ENCODE data around the gene CRK.
"Not testable (repeated sequence)": the region's sequence is repeated elsewhere in the genome, so short reads cannot be mapped to it uniquely, and the experiment has no call there.

The CRK gene

DNA sequence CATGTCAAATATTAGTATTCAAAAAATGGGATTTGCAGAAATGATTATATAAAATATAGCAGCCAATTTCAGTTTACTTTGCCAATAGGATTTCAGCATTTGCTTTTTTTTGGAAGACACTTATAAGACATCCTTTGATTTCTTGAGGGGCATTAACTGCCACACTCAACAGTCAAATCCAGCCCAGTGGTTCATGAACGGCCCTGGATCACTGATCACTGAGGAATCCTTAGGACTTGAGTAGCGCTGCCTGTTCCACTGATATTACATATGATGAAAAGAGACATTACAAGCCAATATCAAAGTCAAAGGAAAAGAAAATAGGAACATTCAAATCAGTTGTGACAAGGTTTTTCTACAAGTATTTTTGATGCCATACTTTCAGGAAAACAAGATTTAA lies 35.1 kb downstream of the CRK start:
- no peak for DNase-seq

DNA sequence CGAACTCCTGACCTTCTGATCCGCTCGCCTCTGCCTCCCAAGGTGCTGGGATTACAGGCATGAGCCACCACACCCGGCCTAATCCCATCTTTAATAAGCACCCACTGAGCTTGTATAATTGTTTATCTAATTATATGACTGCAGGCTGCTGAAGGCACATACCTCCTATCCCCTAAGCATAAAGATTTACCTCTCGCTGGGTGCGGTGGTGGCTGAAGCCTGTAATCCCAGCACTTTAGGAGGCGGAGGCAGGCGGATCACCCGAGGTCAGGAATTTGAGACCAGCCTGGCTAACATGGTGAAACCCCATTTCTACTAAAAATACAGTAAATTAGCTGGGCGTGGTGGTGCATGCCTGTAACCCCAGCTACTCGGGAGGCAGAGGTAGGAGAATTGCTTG lies 35.9 kb downstream of the CRK start:
- no peak for DNase-seq

DNA sequence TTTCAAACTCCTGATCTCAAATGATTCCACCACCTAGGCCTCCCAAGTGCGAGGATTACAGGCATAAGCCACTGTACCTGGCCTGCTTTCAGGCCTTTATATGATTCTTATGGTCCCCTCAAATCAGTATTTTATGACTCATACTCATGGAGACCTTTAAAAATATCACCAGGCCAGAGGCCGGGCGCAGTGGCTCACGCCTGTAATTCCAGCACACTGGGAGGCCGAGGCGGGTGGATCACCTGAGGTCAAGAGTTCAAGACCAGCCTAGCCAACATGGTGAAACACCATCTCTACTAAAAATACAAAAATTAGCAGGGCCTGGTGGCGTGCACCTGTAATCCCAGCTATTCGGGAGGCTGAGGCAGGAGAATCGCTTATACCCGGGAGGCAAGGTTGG lies 37.6 kb downstream of the CRK start:
- DNase-seq, result not testable (repeated sequence)

DNA sequence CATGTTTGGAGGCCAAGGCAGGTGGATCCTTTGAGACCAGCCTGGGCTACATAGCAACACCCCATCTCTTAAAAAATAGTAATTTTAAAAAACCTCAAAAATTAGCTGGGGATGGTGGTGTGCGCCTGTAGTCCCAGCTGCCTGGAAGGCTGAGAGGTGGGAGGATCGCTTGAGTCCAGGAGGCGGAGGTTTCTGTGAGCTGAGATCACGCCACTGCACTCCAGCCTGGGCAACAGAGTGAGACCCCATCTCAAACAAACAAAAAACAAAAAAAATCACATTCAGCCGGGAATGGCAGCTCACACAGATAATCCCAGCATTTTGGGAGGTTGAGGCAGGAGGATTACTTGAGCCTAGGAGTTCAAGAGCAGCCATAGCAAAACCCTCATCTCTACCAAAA lies 39.6 kb downstream of the CRK start:
- no peak for DNase-seq

DNA sequence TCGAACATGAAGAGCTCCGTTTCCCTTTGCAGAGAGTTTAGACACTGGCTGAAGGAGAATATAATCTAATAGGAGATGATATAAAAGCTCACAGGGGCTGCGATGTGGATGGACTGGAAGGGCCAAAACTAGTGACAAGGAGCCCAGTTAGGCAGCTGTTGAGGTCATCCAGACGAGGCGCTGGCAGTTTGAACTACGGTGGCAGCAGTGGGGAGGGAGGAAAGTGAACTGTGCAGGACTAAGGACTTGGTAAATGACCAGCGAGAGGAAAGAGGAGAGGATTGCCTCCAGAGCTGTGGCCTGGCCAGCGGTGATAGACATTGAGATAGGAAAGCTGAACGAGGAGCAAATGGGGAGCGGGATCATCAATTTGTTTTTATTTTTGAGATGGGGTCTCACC lies 41.4 kb downstream of the CRK start:
- DNase-seq, result no peak

DNA sequence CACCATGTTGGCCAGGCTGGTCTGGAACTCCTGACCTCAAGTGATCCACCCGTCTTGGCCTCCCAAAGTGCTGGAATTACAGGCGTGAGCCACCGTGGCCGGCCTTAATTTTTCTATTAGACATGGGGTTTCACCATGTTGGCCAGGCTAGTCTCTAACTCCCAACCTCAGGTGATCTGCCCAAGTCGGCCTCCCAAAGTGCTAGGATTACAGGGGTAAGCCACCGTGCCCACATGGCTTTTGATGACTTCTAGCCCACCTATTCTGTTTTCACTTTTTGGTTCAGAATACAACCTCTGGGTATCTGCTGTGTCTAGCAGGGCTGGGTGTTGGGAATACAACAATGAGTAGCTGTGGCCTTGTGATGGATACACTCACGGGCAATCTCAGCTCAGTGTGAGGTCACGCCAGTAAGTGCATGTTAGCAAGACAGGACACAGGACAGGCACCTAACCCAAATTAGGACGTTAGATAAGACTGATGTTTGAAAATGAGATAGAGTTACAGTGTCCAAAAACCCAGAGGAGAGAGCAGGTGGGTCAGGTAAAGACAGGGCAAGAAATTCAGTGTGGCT lies 41.9 kb downstream of the CRK start:
- no peak for DNase-seq

DNA sequence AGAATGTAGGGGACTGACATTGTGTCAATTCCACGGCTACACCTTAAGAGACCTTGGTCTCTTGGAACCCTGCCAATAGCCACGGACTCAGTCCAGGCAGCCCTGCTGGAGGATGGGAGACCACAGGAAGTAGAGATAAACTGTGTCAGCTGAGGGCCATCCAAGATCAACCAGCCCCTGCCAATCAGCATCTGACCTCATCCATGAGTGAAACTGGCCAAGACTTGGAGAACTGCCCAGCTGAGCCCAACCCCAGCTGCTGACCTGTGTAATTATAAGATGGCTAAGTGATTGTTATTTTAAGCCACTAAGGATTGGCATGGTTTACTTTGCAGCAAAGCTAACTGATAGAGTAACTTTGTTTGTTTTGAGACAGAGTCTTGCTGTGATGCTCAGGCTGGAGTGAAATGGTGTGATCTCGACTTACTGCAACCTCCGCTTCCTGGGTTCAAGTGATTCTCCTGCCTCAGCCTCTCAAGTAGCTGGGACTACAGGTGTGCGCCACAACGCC lies 42.7 kb downstream of the CRK start:
- no peak for DNase-seq

DNA sequence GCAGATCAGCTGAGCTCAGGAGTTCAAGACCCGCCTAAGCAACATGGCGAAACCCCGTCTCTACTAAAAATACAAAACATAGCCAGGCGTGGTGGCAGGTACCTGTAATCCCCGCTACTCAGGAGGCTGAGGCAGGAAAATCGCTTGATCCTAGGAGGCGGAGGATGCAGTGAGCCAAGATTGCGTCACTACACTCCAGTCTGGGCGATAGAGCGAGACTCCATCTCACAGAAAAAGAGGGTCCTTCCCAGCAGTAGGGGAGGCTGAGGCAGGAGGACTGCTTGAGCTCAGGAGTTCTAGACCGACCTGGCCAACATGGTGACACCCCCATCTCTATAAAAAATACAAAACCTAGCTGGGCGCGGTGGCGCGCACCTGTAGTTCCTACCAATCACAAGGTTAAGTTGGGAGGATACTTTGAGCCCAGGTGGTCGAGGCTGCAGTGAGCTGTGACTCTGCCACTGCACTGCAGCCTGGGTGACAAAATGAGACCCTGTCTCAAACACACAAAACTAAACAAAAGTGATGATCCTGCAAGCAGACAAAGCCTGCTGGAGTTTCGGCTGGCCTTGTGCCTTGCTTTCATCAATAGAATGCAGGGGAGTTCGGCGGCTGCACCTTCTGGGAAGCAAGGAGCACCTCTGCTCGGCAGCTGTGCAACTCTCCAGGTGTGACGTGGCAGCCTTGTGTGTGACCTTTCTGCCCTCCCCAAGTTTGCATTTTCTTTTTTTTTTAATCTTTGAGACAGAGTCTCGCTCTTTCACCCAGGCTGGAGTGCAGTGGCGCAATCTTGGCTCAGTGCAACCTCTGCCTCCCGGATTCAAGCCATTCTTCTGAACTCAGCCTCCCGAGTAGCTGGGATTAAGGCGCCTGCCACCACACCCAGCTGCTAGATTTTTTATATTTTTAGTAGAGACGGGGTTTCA lies 43.6 kb downstream of the CRK start:
- no peak for DNase-seq

DNA sequence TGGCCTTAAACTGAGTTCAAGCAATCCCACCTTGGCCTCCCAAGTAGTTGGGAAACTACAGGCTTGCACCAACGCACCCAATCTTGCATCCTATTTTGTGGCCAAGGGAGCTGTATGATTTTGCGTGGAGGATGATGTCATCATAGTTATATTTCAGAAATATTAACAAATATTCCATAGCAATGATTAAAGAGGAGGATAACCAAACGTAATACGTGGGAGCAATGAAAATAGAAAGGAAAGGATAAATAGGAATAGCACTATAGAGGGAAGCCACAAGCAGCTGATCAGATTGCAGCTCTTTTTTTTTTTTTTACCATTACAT lies 53.8 kb downstream of the CRK start:
- no peak for DNase-seq

DNA sequence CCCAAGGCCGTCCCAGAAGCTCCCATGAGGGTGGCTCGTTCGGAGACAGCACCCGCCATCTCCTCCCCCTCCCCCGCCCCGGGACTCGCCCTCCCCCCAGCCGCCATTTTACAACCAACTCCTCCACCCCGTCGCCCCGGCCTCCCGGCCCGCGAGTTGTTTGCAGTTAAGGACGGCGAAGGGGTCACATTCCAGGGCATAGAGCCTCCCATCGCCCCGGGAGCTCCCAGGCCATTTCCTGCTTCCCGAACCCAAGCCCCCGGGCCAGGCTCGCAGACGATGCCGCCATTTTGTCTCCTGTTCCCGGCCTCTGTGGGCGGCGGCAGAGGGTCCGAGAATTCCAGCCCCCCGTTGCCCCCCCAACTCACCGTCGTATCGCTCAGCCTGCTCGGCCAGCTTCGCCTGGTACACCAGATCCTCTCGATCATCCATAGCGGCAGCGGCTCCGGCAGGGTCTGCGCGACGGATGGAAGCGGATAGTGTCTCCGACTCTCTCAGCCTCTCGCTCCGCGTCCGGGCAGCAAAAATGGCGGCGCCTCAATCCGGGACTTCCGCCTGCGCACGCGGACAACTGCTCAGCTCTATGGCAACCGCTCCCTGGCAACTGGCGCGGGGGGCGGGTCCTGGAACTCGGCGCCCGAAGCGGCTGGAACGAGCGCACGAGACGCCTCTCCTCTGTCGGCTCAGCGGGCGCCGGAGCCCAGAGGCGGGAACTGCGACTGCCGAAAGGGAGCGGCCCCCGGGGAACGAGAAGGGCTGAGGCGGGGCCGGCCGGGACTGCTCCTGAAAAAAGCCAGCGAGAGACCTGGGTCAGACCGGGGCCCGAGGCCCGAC lies 56.1 kb downstream of the CRK start, which contains the start of gene YWHAE:
TSS of gene YWHAE (minus strand) at position 544 of the 834 bp plus-strand sequence. CDS start at position 432, 112 bp downstream.
- DNase-seq, result peak; percentile 91 to 98 (median 95)

DNA sequence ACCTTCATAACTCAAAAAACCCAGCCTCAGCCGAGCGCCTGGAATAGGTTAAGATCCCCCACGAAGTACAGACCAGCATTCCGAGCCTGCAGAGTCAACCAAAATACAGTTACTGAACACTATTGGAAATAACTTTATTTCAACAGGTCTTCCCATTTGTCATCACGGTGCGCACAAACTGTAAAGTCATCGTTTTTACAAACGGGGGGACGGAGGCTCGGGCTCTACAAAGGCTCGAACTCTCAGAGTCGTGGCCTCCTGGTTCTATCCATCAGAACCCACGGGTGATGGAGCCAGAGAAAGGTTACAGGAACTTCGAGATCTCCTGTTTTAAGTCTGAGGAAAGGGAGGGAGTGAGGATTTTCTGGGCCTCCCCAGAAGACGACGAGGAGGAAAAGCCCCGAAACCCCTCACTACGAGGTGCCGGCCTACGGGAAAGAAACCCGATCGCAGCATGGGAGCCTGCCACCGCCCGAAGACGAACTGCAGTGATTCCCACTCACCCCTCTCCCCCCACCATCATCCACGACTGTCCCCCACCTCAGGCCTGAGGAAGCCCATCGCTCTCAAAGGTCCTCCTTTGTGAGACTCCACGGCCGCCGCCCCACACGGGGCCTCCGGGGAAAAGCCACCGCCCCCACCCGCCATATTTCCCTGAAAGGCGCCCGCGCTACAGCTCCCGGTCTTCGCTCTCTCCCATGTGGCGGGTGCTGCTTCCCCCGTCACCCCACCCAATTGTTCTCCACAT lies 56.9 kb downstream of the CRK start:
- DNase-seq, result peak in 1 of 5 experiments; percentile 34

DNA sequence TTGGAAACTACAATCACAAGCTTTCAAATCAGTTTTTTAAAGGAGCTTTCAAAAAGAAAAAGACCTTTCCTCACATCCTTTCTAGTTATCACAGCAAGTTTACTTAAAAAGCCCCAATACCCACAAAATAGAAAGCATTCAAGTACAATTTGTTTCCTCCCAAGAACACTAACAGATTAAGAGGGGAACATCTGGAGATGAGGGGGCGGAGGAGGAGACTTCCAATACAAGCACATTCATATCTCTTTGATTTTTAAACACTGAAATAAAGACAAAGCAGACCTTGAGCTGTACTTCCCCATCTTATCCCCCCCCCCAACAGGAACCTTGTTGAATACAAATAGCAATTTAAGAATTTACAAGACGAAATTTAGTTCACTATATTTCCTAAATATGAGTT lies 58.0 kb downstream of the CRK start:
- DNase-seq, result no peak

DNA sequence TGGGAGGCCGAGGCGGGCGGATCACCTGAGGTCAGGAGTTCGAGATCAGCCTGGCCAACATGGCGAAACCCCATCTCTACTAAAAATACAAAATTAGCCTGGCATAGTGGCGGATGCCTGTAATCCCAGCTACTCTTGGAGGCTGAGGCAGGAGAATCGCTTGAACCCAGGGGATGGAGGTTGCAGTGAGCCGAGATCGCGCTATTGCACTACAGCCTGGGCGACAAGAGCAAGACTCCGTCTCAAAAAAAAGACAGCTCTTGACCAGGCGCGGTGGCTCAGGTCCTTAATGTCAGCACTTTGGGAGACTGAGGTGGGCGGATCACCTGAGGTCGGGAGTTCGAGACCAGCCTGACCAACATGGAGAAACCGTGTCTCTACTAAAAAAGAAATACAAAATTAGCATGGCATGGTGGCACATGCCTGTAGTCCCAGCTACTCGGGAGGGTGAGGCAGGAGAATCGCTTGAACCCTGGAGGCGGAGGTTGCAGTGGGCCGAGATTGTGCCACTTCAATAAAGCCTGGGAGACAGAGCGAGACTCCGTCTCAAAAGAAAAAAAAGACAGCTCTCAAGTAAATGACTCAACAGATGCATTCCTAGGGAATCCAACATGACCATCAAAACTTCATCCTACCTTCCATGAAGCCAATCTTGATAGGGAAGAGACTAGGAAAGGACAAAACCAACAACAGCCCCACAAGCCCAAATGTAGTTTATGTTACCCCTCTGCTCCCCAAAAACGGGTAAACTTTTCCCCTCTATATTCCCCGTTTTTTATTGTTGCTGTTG lies 60.0 kb downstream of the CRK start:
- not testable (repeated sequence) for DNase-seq

DNA sequence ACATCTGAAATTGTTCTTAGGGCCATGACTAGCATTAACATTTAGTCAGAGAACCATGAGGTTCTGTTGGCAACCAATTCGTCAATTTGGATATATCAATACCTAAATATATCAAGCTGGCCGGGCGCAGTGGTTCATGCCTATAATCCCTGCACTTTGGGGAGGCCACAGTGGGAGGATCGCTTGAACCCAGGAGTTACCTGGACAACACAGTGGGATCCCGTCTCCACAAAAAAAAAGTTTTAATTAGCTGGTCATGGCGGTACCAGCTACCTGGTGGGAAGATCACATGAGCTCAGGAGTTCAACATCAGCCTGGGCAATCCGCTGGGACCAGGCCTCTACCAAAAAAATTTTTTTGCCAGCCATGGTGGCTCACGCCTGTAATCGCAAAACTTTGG lies 64.5 kb downstream of the CRK start:
- DNase-seq, result no peak

DNA sequence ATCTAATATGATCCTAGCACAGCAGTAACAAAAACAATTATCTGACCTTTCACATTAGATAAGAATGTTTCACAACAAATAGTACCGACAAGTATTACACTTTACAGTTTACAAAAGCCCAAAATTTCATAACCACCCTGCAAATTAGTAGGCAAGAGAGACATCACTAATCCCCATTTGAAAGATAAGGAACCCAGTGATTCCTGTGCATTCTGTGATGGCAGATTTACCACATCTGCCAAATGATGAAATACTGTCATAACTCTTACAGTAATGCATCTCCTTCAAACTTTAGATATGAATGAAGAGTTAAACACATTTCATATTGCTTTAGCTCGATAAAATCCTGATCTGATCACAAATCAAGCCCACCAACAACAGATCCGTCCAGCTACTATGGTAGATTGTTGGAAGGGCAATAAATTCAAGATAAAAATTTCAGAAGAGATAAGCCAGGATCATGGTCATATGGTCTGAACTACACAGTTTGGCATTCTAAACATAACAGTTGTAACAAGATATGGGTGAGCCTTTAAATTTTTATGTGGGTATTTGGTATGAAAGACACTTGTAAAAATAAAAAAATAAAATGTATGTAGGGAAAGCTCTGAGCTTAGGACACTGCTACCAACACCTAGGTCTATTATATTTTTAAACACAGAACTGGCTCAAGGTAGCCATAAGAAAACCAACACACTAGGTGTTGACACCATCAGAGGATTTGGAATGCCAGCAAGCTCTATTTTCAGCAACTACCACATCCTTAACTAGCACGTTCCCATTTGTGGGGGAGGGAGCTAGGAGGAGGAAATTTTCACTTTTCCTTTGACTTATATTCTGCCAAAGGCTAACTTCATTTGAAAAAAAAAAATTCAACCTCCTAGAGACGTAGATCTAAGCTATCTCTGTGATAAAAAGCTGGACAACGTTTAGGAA lies 65.3 kb downstream of the CRK start:
- no peak for DNase-seq

DNA sequence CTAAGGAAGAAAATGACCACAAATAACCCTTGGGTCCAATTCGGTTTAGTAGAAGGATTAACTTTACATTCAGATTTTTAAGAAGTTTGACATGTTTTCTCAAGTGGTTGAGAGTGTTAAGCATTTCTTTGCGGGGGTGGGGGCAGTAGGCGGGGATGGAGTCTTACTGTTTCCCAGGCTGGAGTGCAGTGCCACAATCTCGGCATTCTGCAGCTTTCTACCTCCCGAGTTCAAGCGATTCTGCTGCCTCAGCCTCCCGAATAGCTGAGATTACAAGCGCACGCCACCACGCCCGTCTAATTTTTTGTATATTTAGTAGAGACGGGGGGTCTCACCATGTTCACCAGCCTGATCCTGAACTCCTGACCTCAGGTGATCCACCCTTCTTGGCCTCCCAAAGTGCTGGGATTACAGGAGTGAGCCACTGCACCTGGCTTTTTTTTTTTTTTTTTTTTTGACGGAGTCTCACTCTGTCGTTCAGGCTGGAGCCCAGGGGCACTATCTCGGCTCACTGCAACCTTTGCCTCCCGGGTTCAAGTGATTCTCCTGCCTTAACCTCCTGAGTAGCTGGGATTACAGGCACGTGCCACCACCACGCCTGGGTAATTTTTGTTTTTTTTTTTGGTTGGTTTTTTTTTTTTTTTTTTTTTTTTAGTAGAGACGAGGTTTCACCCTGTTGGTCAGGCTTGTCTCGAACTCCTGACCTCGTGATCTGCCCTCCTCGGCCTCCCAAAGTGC lies 68.4 kb downstream of the CRK start:
- not testable (repeated sequence) for DNase-seq

DNA sequence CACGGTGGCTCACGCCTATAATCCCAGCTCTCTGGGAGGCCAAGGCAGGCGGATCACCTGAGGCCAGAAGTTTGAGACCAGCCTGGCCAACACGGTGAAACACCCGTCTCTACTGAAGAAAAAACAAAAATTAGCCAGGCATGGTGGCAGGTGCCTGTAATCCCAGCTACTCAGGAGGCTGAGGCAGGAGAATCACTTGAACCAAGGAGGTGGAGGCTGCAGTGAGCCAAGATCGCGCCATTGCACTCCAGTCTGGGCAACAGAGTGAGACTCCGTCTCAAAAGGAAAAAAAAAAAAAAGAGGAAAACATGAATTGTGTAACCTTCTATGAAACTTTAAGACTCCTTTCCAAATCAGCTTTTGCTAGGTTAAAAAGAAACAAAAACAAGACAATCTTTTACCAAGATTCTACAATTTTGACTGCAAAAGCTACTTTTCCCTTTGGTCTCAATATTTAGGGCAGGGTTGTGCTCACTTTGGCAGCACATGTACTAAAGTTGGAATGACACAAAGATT lies 69.3 kb downstream of the CRK start:
- DNase-seq, result not testable (repeated sequence)

DNA sequence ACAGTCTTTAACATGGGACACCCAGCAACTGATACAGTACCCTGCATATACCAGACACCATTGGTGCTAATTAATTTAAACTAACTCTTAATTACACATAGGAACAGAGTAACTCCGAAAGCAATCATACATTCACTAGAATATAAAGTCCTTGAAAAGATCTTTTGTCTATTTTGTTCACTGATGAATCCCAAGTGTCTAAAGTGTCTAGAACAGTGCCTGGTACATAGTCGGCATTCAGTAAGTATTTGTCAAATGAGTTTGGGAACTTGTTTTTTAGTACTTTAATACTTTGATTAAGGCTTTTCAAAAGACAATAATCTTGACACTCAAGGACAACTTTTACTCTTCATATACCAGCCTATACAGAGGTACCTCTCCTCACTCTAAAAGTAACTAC lies 69.8 kb downstream of the CRK start:
- no peak for DNase-seq

DNA sequence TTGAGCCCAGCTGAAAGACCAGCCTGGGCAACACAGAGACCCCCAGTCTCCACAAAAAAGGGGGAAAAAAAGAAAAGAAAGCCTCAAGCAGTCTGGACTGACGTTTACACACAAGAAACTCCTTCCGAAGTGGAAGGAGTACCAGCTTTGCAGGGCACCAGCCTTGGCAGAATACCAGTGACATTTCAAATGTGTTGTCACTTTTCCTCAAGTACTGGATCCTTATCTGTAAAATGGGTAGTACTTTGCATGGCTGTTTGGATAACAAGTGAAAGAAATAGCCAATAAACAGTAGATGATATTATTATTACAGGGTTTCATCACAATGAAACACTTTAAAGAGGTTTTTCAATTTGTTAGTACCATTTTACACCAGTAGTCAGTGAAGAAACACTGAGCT lies 70.2 kb downstream of the CRK start:
- no peak for DNase-seq

Data from T-helper 2 cell (primary cell).